GM12864 (cell line): ENCODE data around the gene RFFL.
A peak's percentile ranks its signal among the peaks of the same experiment; 100 is the strongest.

ENCODE experiments used
- DNase-seq: peaks from one replicate; pipeline ENCODE4 v3.0.0-alpha.2; 2011; ENCODE audit warnings: low read depth
- H3K4me3 ChIP-seq: 2 replicates; pipeline ENCODE4 v1.5.1; 2011; ENCODE audit warnings: mild to moderate bottlenecking, low read depth, low read length, control low read depth
- TF ChIP-seq, protein P1 (sequence below): IDR thresholded peaks from 2 replicates; pipeline ENCODE4 v1.5.1; 2011; ENCODE audit warnings: low read depth, mild to moderate bottlenecking, moderate library complexity, low read length, control low read depth, inconsistent platforms; ENCODE audit errors: missing control alignments

RFFL gene

DNA sequence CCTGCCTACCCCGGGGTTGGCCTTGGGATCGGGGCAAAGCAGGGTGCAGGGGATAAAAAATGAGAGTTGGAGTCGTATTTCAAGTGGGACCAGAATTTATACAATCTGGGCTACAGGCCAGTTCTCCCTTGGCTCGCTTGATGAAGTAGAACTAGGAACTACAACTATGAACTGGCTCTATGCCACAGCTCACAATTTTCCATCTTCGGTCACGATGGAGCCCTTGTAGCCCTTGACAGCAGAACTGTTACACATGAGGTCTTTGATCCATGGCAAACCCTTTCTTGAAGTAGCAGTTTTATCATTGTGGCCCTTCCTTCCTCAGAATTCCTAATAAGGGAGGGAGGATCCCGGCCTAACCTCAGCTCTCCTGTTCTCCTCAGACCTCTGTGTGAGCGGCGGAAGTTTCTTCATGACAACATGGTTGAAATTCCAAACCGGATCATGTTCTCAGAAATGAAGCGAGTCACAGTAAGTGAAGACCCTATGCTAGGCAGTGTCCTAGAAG lies 66.1 kb downstream of the RFFL start:
- DNase-seq, result no peak
- H3K4me3 ChIP-seq, result no peak overlapping the region
- TF ChIP-seq, protein P1, sequence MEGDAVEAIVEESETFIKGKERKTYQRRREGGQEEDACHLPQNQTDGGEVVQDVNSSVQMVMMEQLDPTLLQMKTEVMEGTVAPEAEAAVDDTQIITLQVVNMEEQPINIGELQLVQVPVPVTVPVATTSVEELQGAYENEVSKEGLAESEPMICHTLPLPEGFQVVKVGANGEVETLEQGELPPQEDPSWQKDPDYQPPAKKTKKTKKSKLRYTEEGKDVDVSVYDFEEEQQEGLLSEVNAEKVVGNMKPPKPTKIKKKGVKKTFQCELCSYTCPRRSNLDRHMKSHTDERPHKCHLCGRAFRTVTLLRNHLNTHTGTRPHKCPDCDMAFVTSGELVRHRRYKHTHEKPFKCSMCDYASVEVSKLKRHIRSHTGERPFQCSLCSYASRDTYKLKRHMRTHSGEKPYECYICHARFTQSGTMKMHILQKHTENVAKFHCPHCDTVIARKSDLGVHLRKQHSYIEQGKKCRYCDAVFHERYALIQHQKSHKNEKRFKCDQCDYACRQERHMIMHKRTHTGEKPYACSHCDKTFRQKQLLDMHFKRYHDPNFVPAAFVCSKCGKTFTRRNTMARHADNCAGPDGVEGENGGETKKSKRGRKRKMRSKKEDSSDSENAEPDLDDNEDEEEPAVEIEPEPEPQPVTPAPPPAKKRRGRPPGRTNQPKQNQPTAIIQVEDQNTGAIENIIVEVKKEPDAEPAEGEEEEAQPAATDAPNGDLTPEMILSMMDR, result no peak

- DNase-seq, result no peak
- H3K4me3 ChIP-seq, result no peak overlapping the region
- TF ChIP-seq, protein P1, result no peak
These were observed 66.9 kb downstream of the RFFL start for GRCh38 chr17:34996422-34997285.

GRCh38 chr17:34993031-34993430 lies 70.5 kb downstream of the RFFL start:
- TF ChIP-seq, protein P1, result no peak
- no peak for DNase-seq
- H3K4me3 ChIP-seq, result no peak overlapping the region

- TF ChIP-seq, protein P1, result no peak
- DNase-seq, result no peak
- H3K4me3 ChIP-seq, result no peak overlapping the region
These were observed 71.9 kb downstream of the RFFL start for GRCh38 chr17:34991606-34992005.

GRCh38 chr17:34990921-34991365 lies 72.6 kb downstream of the RFFL start:
- no peak overlapping the region for H3K4me3 ChIP-seq
- TF ChIP-seq, protein P1, result no peak
- DNase-seq, result peak; percentile 10

- H3K4me3 ChIP-seq, result no peak overlapping the region
- DNase-seq, result no peak
- TF ChIP-seq, protein P1, result no peak
These were observed 74.0 kb downstream of the RFFL start for GRCh38 chr17:34989473-34989872.
